AG04450 (cell line): ENCODE data around the gene SMARCA5. TPM values are rescaled to one million over a fixed set of nuclear protein-coding genes. Genes with fewer than 3 reads are reported as not detected.

Source experiments
- CTCF ChIA-PET: fragments of 300-600, 350-600 bp; formaldehyde crosslinking; extraction: SDS; loops from one replicate; lab custom pipeline; 2022; ENCODE audit warnings: antibody characterized with exemption, inconsistent platforms; lab: Charles Lee
- POLR2A ChIA-PET: fragments of 350-600 bp; formaldehyde crosslinking; extraction: SDS; loops from one replicate; lab custom pipeline; 2021; ENCODE audit warnings: antibody characterized with exemption, inconsistent platforms; lab: Yijun Ruan, JAX
- DNase-seq: peaks from one replicate; pipeline ENCODE4 v3.0.0-alpha.2; 2011; ENCODE audit warnings: low read depth, low spot score
- H3K27ac ChIP-seq: one replicate; pipeline ENCODE4 v1.5.1; 2012; ENCODE audit warnings: low read depth, low read length, control low read depth
- H3K27me3 ChIP-seq: one replicate; pipeline ENCODE4 v1.6.0; 2012; ENCODE audit warnings: low read length; ENCODE audit not compliant: control insufficient read depth, insufficient read depth
- H3K4me3 ChIP-seq: 2 replicates; pipeline ENCODE4 v1.5.1; 2011; ENCODE audit warnings: mild to moderate bottlenecking, low read depth, low read length, control low read depth
- H3K9me3 ChIP-seq: 2 replicates; pipeline ENCODE4 v1.5.1; 2012; ENCODE audit warnings: low read length; ENCODE audit not compliant: control insufficient read depth, insufficient read depth
- CTCF ChIP-seq: IDR thresholded peaks from 2 replicates; pipeline ENCODE4 v1.5.1; 2011; ENCODE audit warnings: low read depth, low read length, control low read depth, inconsistent platforms
- polyA plus RNA-seq: library from polyadenylated mRNA; depleted of rRNA; stranded (reverse); fragments of >200 nt; gene quantifications from 2 replicates; pipeline ENCODE4 v1.2.3, GENCODE V29; 2011

SMARCA5 gene
- polyA plus RNA-seq, 1 experiment: 26.8 TPM

DNA sequence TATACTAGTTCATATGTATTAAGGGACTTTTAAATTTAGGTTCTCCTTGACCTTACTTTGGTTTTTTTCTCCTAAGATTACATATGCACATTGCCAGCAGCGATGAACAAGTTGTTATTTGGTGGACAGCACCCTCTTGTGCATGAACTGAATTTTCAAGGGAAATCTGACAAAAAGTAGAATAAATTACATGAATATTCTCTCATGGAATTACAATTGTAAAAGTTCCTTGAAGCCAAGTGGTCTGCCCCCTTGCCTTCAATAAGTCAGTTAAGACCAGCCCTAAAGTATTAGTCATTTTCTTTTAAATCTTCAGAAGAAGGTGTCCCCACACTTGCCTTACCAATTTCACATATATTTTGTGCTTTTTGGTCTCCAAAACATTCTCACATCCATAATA lies 30.7 kb upstream of the SMARCA5 start:
- H3K9me3 ChIP-seq: no peaks in the 10 kb centered on the region
- no peak overlapping the region for H3K27ac ChIP-seq
- ChIA-PET POLR2A (no interaction called here), CTCF (interaction anchor here (0.8 to 2.9 kb wide), 2 partner anchors 107 to 279 kb away, joined by 4 to 23 read pairs; no protein-coding TSS in a partner anchor)
- TF ChIP-seq CTCF: peak; percentile 71
- peaks cover 2% of the 10 kb centered on the region for H3K27me3 ChIP-seq
- DNase-seq: peak; percentile 36
- no peak overlapping the region for H3K4me3 ChIP-seq

- Histone ChIP-seq H3K9me3 (no peaks in the 10 kb centered on the region), H3K27me3 (peaks cover 2% of the 10 kb centered on the region), H3K27ac (no peak overlapping the region), H3K4me3 (no peak overlapping the region)
- TF ChIP-seq CTCF: no peak
- ChIA-PET CTCF (no interaction called here), POLR2A (no interaction called here)
- no peak for DNase-seq
These were observed 27.2 kb upstream of the SMARCA5 start for GRCh38 chr4:143486314-143486713.

DNA sequence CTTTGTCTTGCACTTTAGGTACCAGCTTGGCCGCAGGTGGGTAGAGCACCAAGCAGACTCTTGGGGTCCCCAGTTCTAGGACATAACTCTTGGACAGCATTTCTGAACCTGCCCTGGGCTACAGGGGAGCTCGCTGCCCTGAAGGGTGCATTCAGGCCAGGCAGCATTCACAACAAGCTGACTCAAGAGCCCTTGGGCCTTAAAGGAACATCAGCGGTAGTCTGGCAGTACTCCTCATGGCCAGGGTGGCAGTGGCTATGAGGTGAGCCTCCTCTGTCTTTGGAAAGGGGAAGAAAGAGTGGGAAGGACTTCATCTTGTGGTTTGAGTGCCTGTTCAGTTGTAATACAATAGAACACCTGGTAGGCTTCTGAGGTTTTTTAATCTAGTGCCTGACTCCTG lies 24.8 kb upstream of the SMARCA5 start:
- no peak overlapping the region for H3K4me3 ChIP-seq
- ChIA-PET CTCF (no interaction called here), POLR2A (no interaction called here)
- H3K9me3 ChIP-seq: no peaks in the 10 kb centered on the region
- no peak overlapping the region for H3K27ac ChIP-seq
- no peak for DNase-seq
- TF ChIP-seq CTCF: no peak
- peaks cover 2% of the 10 kb centered on the region for H3K27me3 ChIP-seq

DNA sequence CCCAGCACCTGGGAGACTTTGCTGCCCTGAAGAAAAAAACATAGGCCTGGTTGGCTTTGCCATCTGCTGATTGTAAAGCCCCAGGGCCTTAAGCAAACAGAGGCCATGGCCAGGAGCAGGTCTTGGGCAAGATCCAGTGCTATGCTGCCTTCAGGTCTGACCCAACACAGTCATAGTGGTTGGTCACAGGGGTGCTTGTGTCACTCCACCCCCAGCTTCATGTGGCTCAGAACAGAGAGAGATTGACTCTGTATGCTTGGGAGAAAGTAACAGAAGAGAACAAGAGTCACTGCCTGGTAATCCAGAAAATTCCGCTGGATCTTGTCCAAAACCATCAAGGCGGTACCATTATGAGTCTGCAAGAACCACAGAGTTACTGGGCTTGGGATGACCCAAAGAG lies 24.4 kb upstream of the SMARCA5 start:
- peaks cover 2% of the 10 kb centered on the region for H3K27me3 ChIP-seq

GRCh38 chr4:143498021-143498420 lies 15.5 kb upstream of the SMARCA5 start:
- CTCF ChIA-PET: no interaction called here
- POLR2A ChIA-PET: no interaction called here
- H3K4me3 ChIP-seq: no peak overlapping the region
- no peaks in the 10 kb centered on the region for H3K9me3 ChIP-seq
- DNase-seq: no peak
- H3K27ac ChIP-seq: no peak overlapping the region
- no peaks in the 10 kb centered on the region for H3K27me3 ChIP-seq
- TF ChIP-seq CTCF: no peak

More for the DNA sequence above, 24.4 kb upstream of the SMARCA5 start:
- Histone ChIP-seq H3K9me3 (no peaks in the 10 kb centered on the region), H3K27ac (no peak overlapping the region), H3K4me3 (no peak overlapping the region)
- ChIA-PET CTCF (no interaction called here), POLR2A (no interaction called here)
- TF ChIP-seq CTCF: no peak
- no peak for DNase-seq
